BLaER1 (cell line): ENCODE measurements around the gene ZSCAN9.
A peak's percentile ranks its signal among the peaks of the same experiment; 100 is the strongest.

ENCODE experiments used
- H3K27ac ChIP-seq: shearing (Covaris generic); formaldehyde crosslinking; 2 replicates; pipeline ENCODE4 v1.8.1; 2022
- H3K27me3 ChIP-seq: shearing (Covaris generic); formaldehyde crosslinking; 2 replicates; pipeline ENCODE4 v1.8.1; 2022
- H3K36me3 ChIP-seq: shearing (Covaris generic); formaldehyde crosslinking; 2 replicates; pipeline ENCODE4 v1.8.1; 2022
- H3K4me1 ChIP-seq: shearing (Covaris generic); formaldehyde crosslinking; 2 replicates; pipeline ENCODE4 v1.8.1; 2022
- H3K4me2 ChIP-seq: shearing (Covaris generic); formaldehyde crosslinking; 2 replicates; pipeline ENCODE4 v1.8.1; 2022
- H3K4me3 ChIP-seq: shearing (Covaris generic); formaldehyde crosslinking; 2 replicates; pipeline ENCODE4 v1.8.1; 2022
- H3K9ac ChIP-seq: shearing (Covaris generic); formaldehyde crosslinking; 2 replicates; pipeline ENCODE4 v1.8.1; 2022
- H3K9me3 ChIP-seq: shearing (Covaris generic); formaldehyde crosslinking; 2 replicates; pipeline ENCODE4 v1.8.1; 2022
- H4K20me1 ChIP-seq: shearing (Covaris generic); formaldehyde crosslinking; 2 replicates; pipeline ENCODE4 v1.8.1; 2022
- Cebpa-rat ChIP-seq: shearing (Covaris generic); IDR thresholded peaks from 2 replicates; pipeline ENCODE4 v1.8.1; 2022

ZSCAN9 gene

GRCh38 chr6:28207510-28208110 is 17.5 kb upstream of the ZSCAN9 start:
- Histone ChIP-seq H3K36me3 (no peaks in the 10 kb centered on the region), H3K4me2 (no peak overlapping the region), H3K27me3 (peaks cover 41% of the 10 kb centered on the region), H3K4me1 (peaks cover 1% of the 10 kb centered on the region), H4K20me1 (no peaks in the 10 kb centered on the region), H3K4me3 (no peak overlapping the region), H3K27ac (no peak overlapping the region), H3K9ac (no peak overlapping the region), H3K9me3 (peaks cover 31% of the 10 kb centered on the region)
- TF ChIP-seq Cebpa-rat: no peak

- Histone ChIP-seq H3K27ac (no peak overlapping the region), H3K4me3 (no peak overlapping the region), H3K27me3 (peaks cover 47% of the 10 kb centered on the region), H3K4me1 (no peaks in the 10 kb centered on the region), H3K9ac (no peak overlapping the region), H3K4me2 (no peak overlapping the region), H4K20me1 (no peaks in the 10 kb centered on the region), H3K36me3 (no peaks in the 10 kb centered on the region), H3K9me3 (peaks cover 32% of the 10 kb centered on the region)
- no peak for TF ChIP-seq Cebpa-rat
Measured at GRCh38 chr6:28208111-28208659, 16.9 kb upstream of the ZSCAN9 start.

GRCh38 chr6:28209753-28210535 is 15.1 kb upstream of the ZSCAN9 start:
- no peak overlapping the region for H3K4me3 ChIP-seq
- no peak overlapping the region for H3K9ac ChIP-seq
- H3K27me3 ChIP-seq: peaks cover 63% of the 10 kb centered on the region
- TF ChIP-seq Cebpa-rat: no peak
- no peak overlapping the region for H3K27ac ChIP-seq
- H3K9me3 ChIP-seq: peaks cover 32% of the 10 kb centered on the region
- H3K36me3 ChIP-seq: no peaks in the 10 kb centered on the region
- no peaks in the 10 kb centered on the region for H3K4me1 ChIP-seq
- no peak overlapping the region for H3K4me2 ChIP-seq
- H4K20me1 ChIP-seq: no peaks in the 10 kb centered on the region

DNA sequence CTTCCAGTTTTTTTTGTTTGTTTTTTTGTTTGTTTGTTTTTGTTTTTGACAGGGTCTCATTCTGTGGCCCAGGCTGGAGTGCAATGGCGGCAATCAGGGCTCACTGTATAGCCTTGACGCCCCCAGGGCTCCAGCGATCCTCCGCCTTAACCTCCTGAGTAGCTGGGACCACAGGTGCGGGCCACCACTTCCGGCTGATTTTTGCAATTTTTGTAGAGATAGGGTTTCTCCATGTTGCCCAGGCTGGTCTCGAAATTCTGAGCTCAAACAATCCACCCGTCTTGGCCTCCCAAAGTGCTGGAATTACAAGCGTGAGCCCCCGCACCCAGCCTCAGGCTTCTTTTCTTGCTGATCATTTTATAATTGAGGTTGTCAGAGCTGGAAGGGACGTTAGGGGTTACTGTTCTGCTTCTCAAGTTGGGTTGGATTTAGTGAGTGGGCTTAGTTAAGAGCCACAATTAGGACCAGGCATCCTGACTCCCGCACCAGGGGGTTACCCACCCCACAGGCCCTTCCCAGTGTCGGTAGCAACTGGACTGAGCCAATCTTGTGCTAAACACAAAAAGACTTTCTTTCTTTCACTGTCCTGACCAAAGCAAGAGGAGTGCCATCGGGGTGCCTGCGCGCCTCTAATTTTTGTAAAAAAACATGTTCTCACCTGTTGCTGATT is 13.1 kb upstream of the ZSCAN9 start:
- H3K36me3 ChIP-seq: no peaks in the 10 kb centered on the region
- TF ChIP-seq Cebpa-rat: no peak
- H3K27ac ChIP-seq: no peak overlapping the region
- no peaks in the 10 kb centered on the region for H3K4me1 ChIP-seq
- H3K27me3 ChIP-seq: peaks cover 82% of the 10 kb centered on the region
- no peak overlapping the region for H3K4me2 ChIP-seq
- H3K9me3 ChIP-seq: peaks cover 30% of the 10 kb centered on the region
- H4K20me1 ChIP-seq: no peaks in the 10 kb centered on the region
- H3K9ac ChIP-seq: no peak overlapping the region
- H3K4me3 ChIP-seq: no peak overlapping the region

GRCh38 chr6:28212510-28213212 is 12.4 kb upstream of the ZSCAN9 start:
- Histone ChIP-seq H3K4me3 (no peak overlapping the region), H3K9me3 (peaks cover 23% of the 10 kb centered on the region), H3K4me2 (no peak overlapping the region), H3K9ac (no peak overlapping the region), H3K4me1 (no peaks in the 10 kb centered on the region), H3K27ac (no peak overlapping the region), H3K36me3 (no peaks in the 10 kb centered on the region), H4K20me1 (no peaks in the 10 kb centered on the region), H3K27me3 (peaks cover 84% of the 10 kb centered on the region)
- no peak for TF ChIP-seq Cebpa-rat

- no peaks in the 10 kb centered on the region for H4K20me1 ChIP-seq
- no peak overlapping the region for H3K27ac ChIP-seq
- peaks cover 18% of the 10 kb centered on the region for H3K9me3 ChIP-seq
- H3K9ac ChIP-seq: no peak overlapping the region
- no peaks in the 10 kb centered on the region for H3K4me1 ChIP-seq
- H3K36me3 ChIP-seq: no peaks in the 10 kb centered on the region
- H3K4me3 ChIP-seq: no peak overlapping the region
- TF ChIP-seq Cebpa-rat: no peak
- peaks cover 84% of the 10 kb centered on the region for H3K27me3 ChIP-seq
- H3K4me2 ChIP-seq: no peak overlapping the region
Measured at GRCh38 chr6:28213213-28213523, 11.9 kb upstream of the ZSCAN9 start.

GRCh38 chr6:28215425-28215824 is 9.7 kb upstream of the ZSCAN9 start:
- TF ChIP-seq Cebpa-rat: no peak
- H3K4me2 ChIP-seq: no peak overlapping the region
- no peaks in the 10 kb centered on the region for H4K20me1 ChIP-seq
- H3K4me1 ChIP-seq: no peaks in the 10 kb centered on the region
- H3K9ac ChIP-seq: no peak overlapping the region
- H3K9me3 ChIP-seq: peaks cover 15% of the 10 kb centered on the region
- peaks cover 92% of the 10 kb centered on the region for H3K27me3 ChIP-seq
- H3K27ac ChIP-seq: no peak overlapping the region
- no peak overlapping the region for H3K4me3 ChIP-seq
- H3K36me3 ChIP-seq: no peaks in the 10 kb centered on the region

DNA sequence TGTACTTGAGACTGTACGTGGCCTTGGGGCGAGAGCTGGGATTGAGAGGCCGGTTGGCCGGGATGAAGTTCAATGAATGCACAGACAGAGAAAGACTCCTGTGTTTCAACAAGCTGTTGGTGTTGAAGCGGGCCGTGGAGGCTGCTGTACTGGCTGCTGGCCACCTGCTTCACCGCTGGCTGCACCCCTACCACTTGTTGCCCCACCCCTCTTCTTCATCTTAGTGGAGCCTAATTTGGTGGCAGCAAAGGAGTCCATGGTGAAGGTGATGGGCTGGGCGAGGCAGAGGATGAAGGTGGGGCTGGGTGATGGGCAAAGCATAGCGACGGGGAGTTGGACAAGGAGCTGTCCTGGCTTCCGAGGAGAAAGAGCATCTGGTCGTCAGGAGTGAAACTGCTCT is 7.2 kb upstream of the ZSCAN9 start:
- Histone ChIP-seq H3K9ac (no peak overlapping the region), H3K27me3 (peaks cover 76% of the 10 kb centered on the region), H3K9me3 (no peaks in the 10 kb centered on the region), H3K4me1 (no peaks in the 10 kb centered on the region), H3K36me3 (no peaks in the 10 kb centered on the region), H3K4me2 (no peak overlapping the region), H4K20me1 (no peaks in the 10 kb centered on the region), H3K4me3 (no peak overlapping the region), H3K27ac (no peak overlapping the region)
- no peak for TF ChIP-seq Cebpa-rat

DNA sequence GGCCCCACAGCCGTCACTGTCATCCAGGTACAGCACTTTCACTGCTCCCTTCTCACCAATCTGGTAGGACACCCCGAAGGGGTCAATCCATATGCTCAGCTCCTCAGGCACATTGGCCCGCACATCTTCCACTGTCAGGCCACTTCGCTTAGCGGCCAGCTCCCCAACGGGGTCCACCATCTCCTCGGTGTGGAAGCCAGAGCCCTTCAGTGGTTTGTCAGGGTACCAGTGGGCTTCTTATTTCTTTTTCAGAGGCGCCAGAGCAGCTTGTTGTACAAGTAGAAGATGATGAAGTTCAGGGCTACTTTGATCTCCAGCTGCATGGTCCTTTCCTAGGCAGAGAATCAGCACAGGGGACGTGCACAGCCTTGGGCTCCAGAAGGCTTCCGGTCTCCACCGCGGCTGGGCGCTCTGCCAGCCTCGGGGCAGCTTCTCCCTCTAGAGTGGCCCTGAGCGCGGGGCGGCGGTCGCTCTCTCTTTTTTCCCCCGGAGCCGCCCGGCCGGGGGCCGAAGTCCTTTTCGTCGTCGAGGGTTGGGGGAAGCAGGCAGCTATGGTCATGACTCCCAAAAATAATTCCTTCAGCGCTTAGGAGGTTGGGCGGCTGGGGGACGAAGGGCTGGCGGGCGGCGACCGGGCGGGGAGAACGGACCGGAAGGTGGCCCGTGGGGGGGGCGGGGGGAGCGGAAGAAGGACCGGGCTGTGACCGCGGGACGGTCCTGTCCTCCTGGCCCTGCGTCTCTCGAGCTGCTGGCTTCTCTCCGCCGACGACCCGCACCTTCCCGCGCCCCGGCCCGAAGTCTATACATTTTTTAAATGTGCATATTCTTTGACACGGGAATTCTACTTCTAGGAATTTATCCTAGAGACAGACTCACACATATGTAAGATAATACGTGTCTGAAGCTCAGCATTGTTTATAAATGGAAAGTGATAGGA is 6.5 kb upstream of the ZSCAN9 start:
- no peak overlapping the region for H3K27ac ChIP-seq
- no peaks in the 10 kb centered on the region for H4K20me1 ChIP-seq
- H3K4me2 ChIP-seq: peak overlapping the region; percentile 45; the same call in 1 of the 2 replicates
- H3K9ac ChIP-seq: no peak overlapping the region
- H3K9me3 ChIP-seq: no peaks in the 10 kb centered on the region
- no peak for TF ChIP-seq Cebpa-rat
- peaks cover 69% of the 10 kb centered on the region for H3K27me3 ChIP-seq
- no peaks in the 10 kb centered on the region for H3K4me1 ChIP-seq
- no peaks in the 10 kb centered on the region for H3K36me3 ChIP-seq
- peak overlapping the region; percentile 36; the same call in 1 of the 2 replicates for H3K4me3 ChIP-seq
